HEK293 (cell line): ENCODE results near the gene DMD.

ENCODE experiments used
- ZNF114 ChIP-seq: fragments of 450-650 bp; formaldehyde crosslinking; IDR thresholded peaks from 2 replicates; pipeline ENCODE4 v1.5.0; 2017; ENCODE audit warnings: missing biosample characterization, missing genetic modification characterization
- ZNF501 ChIP-seq: fragments of 450-650 bp; formaldehyde crosslinking; IDR thresholded peaks from 2 replicates; pipeline ENCODE4 v1.5.1; 2016; ENCODE audit warnings: missing biosample characterization, missing genetic modification characterization
- TF ChIP-seq, protein P1 (sequence below): fragments of 450-650 bp; formaldehyde crosslinking; IDR thresholded peaks from 2 replicates; pipeline ENCODE4 v1.5.1; 2016; ENCODE audit warnings: missing biosample characterization, missing genetic modification characterization
- TF ChIP-seq, protein P2 (sequence below): fragments of 450-650 bp; formaldehyde crosslinking; IDR thresholded peaks from 2 replicates; pipeline ENCODE4 v1.5.1; 2016; ENCODE audit warnings: missing biosample characterization, missing genetic modification characterization

DNA sequence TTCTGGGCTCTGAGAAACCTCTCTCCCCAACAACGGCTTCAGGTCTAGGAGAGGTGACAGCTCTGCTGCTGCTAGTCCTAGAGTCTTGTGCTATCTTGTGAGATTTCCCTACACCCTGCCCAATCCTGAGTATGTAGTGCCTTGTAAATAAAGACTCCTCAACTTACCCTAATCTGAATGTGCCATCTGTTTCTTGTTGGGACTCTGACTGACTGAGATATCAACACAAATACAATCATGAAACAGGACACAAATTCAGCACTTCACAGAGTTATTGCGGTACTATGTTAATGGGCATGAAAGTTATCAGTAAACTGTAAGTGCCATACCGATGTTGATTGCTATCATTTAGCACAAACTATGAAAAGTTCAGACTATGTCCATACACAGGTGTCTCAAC lies 1610.5 kb downstream of the DMD start:
- TF ChIP-seq, protein P1, sequence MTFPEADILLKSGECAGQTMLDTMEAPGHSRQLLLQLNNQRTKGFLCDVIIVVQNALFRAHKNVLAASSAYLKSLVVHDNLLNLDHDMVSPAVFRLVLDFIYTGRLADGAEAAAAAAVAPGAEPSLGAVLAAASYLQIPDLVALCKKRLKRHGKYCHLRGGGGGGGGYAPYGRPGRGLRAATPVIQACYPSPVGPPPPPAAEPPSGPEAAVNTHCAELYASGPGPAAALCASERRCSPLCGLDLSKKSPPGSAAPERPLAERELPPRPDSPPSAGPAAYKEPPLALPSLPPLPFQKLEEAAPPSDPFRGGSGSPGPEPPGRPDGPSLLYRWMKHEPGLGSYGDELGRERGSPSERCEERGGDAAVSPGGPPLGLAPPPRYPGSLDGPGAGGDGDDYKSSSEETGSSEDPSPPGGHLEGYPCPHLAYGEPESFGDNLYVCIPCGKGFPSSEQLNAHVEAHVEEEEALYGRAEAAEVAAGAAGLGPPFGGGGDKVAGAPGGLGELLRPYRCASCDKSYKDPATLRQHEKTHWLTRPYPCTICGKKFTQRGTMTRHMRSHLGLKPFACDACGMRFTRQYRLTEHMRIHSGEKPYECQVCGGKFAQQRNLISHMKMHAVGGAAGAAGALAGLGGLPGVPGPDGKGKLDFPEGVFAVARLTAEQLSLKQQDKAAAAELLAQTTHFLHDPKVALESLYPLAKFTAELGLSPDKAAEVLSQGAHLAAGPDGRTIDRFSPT (tag by site-specific recombination): no peak
- TF ChIP-seq, protein P2, sequence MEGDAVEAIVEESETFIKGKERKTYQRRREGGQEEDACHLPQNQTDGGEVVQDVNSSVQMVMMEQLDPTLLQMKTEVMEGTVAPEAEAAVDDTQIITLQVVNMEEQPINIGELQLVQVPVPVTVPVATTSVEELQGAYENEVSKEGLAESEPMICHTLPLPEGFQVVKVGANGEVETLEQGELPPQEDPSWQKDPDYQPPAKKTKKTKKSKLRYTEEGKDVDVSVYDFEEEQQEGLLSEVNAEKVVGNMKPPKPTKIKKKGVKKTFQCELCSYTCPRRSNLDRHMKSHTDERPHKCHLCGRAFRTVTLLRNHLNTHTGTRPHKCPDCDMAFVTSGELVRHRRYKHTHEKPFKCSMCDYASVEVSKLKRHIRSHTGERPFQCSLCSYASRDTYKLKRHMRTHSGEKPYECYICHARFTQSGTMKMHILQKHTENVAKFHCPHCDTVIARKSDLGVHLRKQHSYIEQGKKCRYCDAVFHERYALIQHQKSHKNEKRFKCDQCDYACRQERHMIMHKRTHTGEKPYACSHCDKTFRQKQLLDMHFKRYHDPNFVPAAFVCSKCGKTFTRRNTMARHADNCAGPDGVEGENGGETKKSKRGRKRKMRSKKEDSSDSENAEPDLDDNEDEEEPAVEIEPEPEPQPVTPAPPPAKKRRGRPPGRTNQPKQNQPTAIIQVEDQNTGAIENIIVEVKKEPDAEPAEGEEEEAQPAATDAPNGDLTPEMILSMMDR: no peak
- TF ChIP-seq ZNF501 (tag by site-specific recombination) (no peak), ZNF114 (tag by site-specific recombination) (no peak)
